Peyer's patch (tissue), 4 donors: ENCODE data around the gene ADGRG3.

Experiments
- CTCF ChIP-seq, 6 experiments: fragments of 450-650 bp in 4 of 6; fragments of 200-600 bp in 2 of 6; sonication (generic) in 1 of 6; IDR thresholded peaks; one replicate each; pipeline ENCODE4 v1.5.1; 2017 to 2019; ENCODE audit warnings: antibody characterized with exemption in 6 of 6, mild to moderate bottlenecking in 3 of 6, moderate library complexity in 1 of 6
- POLR2A ChIP-seq, 2 donors: fragments of 450-650 bp; IDR thresholded peaks; one replicate each; pipeline ENCODE4 v1.5.1; 2017; ENCODE audit warnings: antibody characterized with exemption in 2 of 2, mild to moderate bottlenecking in 2 of 2, moderate library complexity in 2 of 2

GRCh38 chr16:57732714-57733113 lies 64.6 kb downstream of the ADGRG3 start:
- TF ChIP-seq POLR2A (IDR thresholded peaks at IDR 0.05) (no peak), CTCF (IDR thresholded peaks at IDR 0.05) (no peak)
